Measurements from ENCODE around the gene THRA.

The THRA gene

DNA sequence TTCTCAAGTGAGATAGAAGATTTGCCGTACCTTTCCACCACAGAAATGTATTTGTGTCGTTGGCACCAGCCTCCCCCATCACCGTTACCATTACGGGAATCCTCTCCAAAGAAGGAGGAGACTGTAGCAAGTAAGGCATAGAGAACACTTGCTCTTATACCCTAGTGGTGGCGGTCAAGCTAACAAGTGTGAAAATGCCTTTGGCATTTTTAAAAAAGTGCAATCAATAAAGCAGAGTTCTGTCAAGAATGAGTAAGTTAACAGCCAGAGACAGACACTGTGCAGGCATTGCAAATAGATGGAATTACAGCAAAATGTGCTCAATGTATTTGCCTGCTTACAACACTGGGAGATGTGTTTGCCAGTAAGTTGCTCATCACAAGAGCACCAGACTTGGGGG, 66.7 kb downstream of the THRA start:
- Histone ChIP-seq H3K36me3 (ENCODE audit: insufficient read depth, low read length) (peaks cover 72% of the 10 kb centered on the region), H2AFZ (ENCODE audit: low read length) (no peak overlapping the region), H3K27me3 (ENCODE audit: insufficient read depth, low read length, poor library complexity, severe bottlenecking) (no peaks in the 10 kb centered on the region), H3K4me1 (ENCODE audit: insufficient read depth, low read length, poor library complexity, severe bottlenecking) (peaks cover 15% of the 10 kb centered on the region), H3K79me2 (ENCODE audit: insufficient read depth, low read length) (peaks cover 47% of the 10 kb centered on the region), H3K4me2 (ENCODE audit: low read depth, low read length, poor library complexity, severe bottlenecking) (no peak overlapping the region), H3K9me2 (replicated peaks; ENCODE audit: low read depth, low read length) (no peaks in the 10 kb centered on the region), H3K4me3 (ENCODE audit: low read length, poor library complexity, severe bottlenecking) (no peak overlapping the region), H4K20me1 (ENCODE audit: insufficient read depth, low read length, poor library complexity, severe bottlenecking) (peaks cover 18% of the 10 kb centered on the region), H3K9ac (ENCODE audit: low read depth, low read length, poor library complexity, severe bottlenecking) (no peak overlapping the region), H3F3A (ENCODE audit: low read depth) (no peaks in the 10 kb centered on the region), H3K9me3 (ENCODE audit: insufficient read depth, low read depth, low read length) (no peaks in the 10 kb centered on the region)
- TF ChIP-seq EZH2phosphoT487 (IDR thresholded peaks at IDR 0.05; ENCODE audit: borderline replicate concordance) = no peak
- TF ChIP-seq, protein P1, sequence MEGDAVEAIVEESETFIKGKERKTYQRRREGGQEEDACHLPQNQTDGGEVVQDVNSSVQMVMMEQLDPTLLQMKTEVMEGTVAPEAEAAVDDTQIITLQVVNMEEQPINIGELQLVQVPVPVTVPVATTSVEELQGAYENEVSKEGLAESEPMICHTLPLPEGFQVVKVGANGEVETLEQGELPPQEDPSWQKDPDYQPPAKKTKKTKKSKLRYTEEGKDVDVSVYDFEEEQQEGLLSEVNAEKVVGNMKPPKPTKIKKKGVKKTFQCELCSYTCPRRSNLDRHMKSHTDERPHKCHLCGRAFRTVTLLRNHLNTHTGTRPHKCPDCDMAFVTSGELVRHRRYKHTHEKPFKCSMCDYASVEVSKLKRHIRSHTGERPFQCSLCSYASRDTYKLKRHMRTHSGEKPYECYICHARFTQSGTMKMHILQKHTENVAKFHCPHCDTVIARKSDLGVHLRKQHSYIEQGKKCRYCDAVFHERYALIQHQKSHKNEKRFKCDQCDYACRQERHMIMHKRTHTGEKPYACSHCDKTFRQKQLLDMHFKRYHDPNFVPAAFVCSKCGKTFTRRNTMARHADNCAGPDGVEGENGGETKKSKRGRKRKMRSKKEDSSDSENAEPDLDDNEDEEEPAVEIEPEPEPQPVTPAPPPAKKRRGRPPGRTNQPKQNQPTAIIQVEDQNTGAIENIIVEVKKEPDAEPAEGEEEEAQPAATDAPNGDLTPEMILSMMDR (conservative IDR thresholded peaks at IDR 0.05; ENCODE audit: low read length) = no peak

DNA sequence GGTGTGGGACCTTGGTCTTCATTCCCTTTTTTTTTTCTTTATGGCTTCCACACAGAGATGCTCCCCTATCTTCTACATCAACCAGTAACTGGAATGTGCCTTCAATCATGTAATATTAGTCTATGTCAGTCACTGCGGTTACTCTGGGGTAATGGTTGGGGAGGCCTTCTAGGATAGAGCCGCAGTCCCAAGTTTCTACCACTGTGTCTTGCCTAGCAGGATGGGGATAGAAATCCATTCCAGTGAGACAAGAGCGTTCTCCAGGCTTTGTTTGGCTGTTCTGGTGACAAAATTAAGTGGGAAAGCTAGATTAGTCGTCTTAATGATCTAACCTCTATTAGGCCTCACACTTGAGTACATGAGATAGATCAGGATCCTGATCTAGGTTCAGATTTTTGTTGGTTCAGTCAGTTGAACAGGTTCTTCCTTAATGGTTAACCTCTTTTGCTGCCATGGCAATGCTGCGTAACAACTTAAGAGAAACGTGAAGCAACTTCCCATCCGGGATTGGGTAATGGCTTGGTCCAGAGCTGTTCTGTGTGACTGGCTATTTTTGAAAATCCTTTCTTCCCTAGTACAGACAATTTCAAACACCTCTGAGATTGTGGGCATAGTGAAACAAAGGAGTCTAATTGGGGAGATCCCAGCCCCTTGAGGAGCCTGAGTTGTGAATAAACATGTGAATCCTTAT, 67.7 kb downstream of the THRA start:
- Histone ChIP-seq H3K27me3 (ENCODE audit: insufficient read depth, low read length, poor library complexity, severe bottlenecking) (no peaks in the 10 kb centered on the region), H3K9me2 (replicated peaks; ENCODE audit: low read depth, low read length) (no peaks in the 10 kb centered on the region), H2AFZ (ENCODE audit: low read length) (no peak overlapping the region), H3K4me2 (ENCODE audit: low read depth, low read length, poor library complexity, severe bottlenecking) (no peak overlapping the region), H3K4me1 (ENCODE audit: insufficient read depth, low read length, poor library complexity, severe bottlenecking) (peaks cover 5% of the 10 kb centered on the region), H3K4me3 (ENCODE audit: low read length, poor library complexity, severe bottlenecking) (no peak overlapping the region), H3F3A (ENCODE audit: low read depth) (no peaks in the 10 kb centered on the region), H3K79me2 (ENCODE audit: insufficient read depth, low read length) (peaks cover 37% of the 10 kb centered on the region), H3K36me3 (ENCODE audit: insufficient read depth, low read length) (peaks cover 82% of the 10 kb centered on the region), H3K9ac (ENCODE audit: low read depth, low read length, poor library complexity, severe bottlenecking) (no peak overlapping the region), H3K9me3 (ENCODE audit: insufficient read depth, low read depth, low read length) (no peaks in the 10 kb centered on the region), H4K20me1 (ENCODE audit: insufficient read depth, low read length, poor library complexity, severe bottlenecking) (peaks cover 8% of the 10 kb centered on the region)
- TF ChIP-seq, protein P1 (conservative IDR thresholded peaks at IDR 0.05; ENCODE audit: low read length) = no peak
- TF ChIP-seq EZH2phosphoT487 (IDR thresholded peaks at IDR 0.05; ENCODE audit: borderline replicate concordance) = no peak

DNA sequence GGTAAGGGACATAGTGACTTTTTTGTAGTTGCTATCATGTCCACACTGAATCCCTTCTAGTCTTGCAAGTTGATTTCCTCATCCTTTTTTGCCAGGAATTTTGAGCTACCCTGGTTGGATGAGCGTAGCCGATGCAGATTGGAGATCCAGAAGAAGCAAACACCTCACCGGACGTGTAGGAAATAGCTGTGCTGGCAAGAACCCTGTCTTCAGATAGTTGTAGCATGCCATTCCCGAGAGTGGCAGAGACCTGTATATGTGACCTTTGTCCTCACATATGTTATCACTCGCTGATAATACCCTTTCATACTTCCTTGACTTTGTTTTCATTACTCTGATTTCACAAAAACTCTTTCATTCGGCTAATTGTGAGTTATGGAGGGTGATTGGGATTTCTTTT, 71.4 kb downstream of the THRA start:
- H4K20me1 ChIP-seq (ENCODE audit: insufficient read depth, low read length, poor library complexity, severe bottlenecking) = no peaks in the 10 kb centered on the region
- peaks cover 36% of the 10 kb centered on the region for H3K79me2 ChIP-seq (ENCODE audit: insufficient read depth, low read length)
- H3K9me2 ChIP-seq (replicated peaks; ENCODE audit: low read depth, low read length) = no peaks in the 10 kb centered on the region
- H3K4me2 ChIP-seq (ENCODE audit: low read depth, low read length, poor library complexity, severe bottlenecking) = no peak overlapping the region
- no peaks in the 10 kb centered on the region for H3F3A ChIP-seq (ENCODE audit: low read depth)
- H3K36me3 ChIP-seq (ENCODE audit: insufficient read depth, low read length) = peaks cover 70% of the 10 kb centered on the region
- H2AFZ ChIP-seq (ENCODE audit: low read length) = no peak overlapping the region
- H3K9me3 ChIP-seq (ENCODE audit: insufficient read depth, low read depth, low read length) = no peaks in the 10 kb centered on the region
- no peak overlapping the region for H3K4me3 ChIP-seq (ENCODE audit: low read length, poor library complexity, severe bottlenecking)
- no peaks in the 10 kb centered on the region for H3K27me3 ChIP-seq (ENCODE audit: insufficient read depth, low read length, poor library complexity, severe bottlenecking)
- TF ChIP-seq, protein P1 (conservative IDR thresholded peaks at IDR 0.05; ENCODE audit: low read length) = no peak
- TF ChIP-seq EZH2phosphoT487 (IDR thresholded peaks at IDR 0.05; ENCODE audit: borderline replicate concordance) = no peak
- H3K9ac ChIP-seq (ENCODE audit: low read depth, low read length, poor library complexity, severe bottlenecking) = no peak overlapping the region
- peaks cover 4% of the 10 kb centered on the region for H3K4me1 ChIP-seq (ENCODE audit: insufficient read depth, low read length, poor library complexity, severe bottlenecking)

All from Loucy (cell line).